Hepatocyte (in vitro differentiated cells): ENCODE measurements around the gene SIGLEC10. TPM values are rescaled to one million over a fixed set of nuclear protein-coding genes. Genes with fewer than 3 reads are reported as not detected.

Experiments
- DNase-seq: peaks from one replicate; pipeline ENCODE4 v3.0.0-alpha.2; 2016; ENCODE audit warnings: low spot score
- H2AFZ ChIP-seq: fragments of 200-600 bp; sonication (generic); 2 replicates; pipeline ENCODE4 v1.6.0; 2016; ENCODE audit warnings: antibody characterized with exemption, mild to moderate bottlenecking
- H3K27ac ChIP-seq: fragments of 200-600 bp; sonication (generic); 2 replicates; pipeline ENCODE4 v1.5.1; 2016; ENCODE audit warnings: mild to moderate bottlenecking
- H3K27me3 ChIP-seq: fragments of 200-600 bp; sonication (generic); 2 replicates; pipeline ENCODE4 v1.6.1; 2016
- H3K36me3 ChIP-seq: fragments of 200-600 bp; sonication (generic); replicated peaks from 2 replicates; pipeline ENCODE4 v1.5.1; 2016; ENCODE audit warnings: low read depth; ENCODE audit not compliant: insufficient read depth
- H3K4me1 ChIP-seq: fragments of 200-600 bp; sonication (generic); 2 replicates; pipeline ENCODE4 v1.5.1; 2016; ENCODE audit warnings: mild to moderate bottlenecking, moderate library complexity; ENCODE audit not compliant: insufficient read depth
- H3K4me2 ChIP-seq: fragments of 200-600 bp; sonication (generic); 2 replicates; pipeline ENCODE4 v1.6.0; 2016
- H3K4me3 ChIP-seq: fragments of 200-600 bp; sonication (generic); 2 replicates; pipeline ENCODE4 v1.5.1; 2016; ENCODE audit warnings: mild to moderate bottlenecking
- H3K79me2 ChIP-seq: fragments of 200-600 bp; sonication (generic); 2 replicates; pipeline ENCODE4 v1.6.0; 2017; ENCODE audit warnings: mild to moderate bottlenecking
- H3K9me2 ChIP-seq: fragments of 200-600 bp; sonication (generic); replicated peaks from 2 replicates; pipeline ENCODE4 v1.6.0; 2017; ENCODE audit warnings: mild to moderate bottlenecking; ENCODE audit not compliant: insufficient read depth
- H3K9me3 ChIP-seq: fragments of 200-600 bp; sonication (generic); 2 replicates; pipeline ENCODE4 v1.5.1; 2016; ENCODE audit warnings: low read depth, mild to moderate bottlenecking
- H4K20me1 ChIP-seq: fragments of 200-600 bp; sonication (generic); 2 replicates; pipeline ENCODE4 v1.6.0; 2016; ENCODE audit warnings: mild to moderate bottlenecking; ENCODE audit not compliant: insufficient read depth, poor library complexity, severe bottlenecking
- CTCF ChIP-seq: fragments of 200-600 bp; sonication (generic); IDR thresholded peaks from 2 replicates; pipeline ENCODE4 v1.5.1; 2016; ENCODE audit warnings: antibody characterized with exemption, mild to moderate bottlenecking; ENCODE audit not compliant: poor library complexity
- EZH2 ChIP-seq: fragments of 200-600 bp; sonication (generic); IDR thresholded peaks from 2 replicates; pipeline ENCODE4 v1.6.1; 2016; ENCODE audit warnings: antibody characterized with exemption, mild to moderate bottlenecking, borderline replicate concordance
- EZH2phosphoT487 ChIP-seq: fragments of 200-600 bp; sonication (generic); IDR thresholded peaks from one replicate; pipeline ENCODE4 v1.6.1; 2018; ENCODE audit warnings: antibody characterized with exemption, mild to moderate bottlenecking, low read depth, moderate library complexity; ENCODE audit not compliant: unreplicated experiment, severe bottlenecking
- WGBS: methylation state at CpG from one replicate; pipeline ENCODE4 v1.1.6; 2016; ENCODE audit warnings: low lambda C conversion rate; ENCODE audit errors: missing lambda C conversion rate; 5-methylcytosine and 5-hydroxymethylcytosine counted together
- polyA plus RNA-seq: library from polyadenylated mRNA; unstranded; fragments of >200 nt; fragmentation: Nextera tagmentation; extraction: Ambion mirVana; gene quantifications from 2 replicates; pipeline ENCODE4 v1.2.1, GENCODE V29; 2016
- total RNA-seq: library from RNA; depleted of rRNA; stranded (reverse); fragments of >200 nt; gene quantifications from 2 replicates; pipeline ENCODE4 v1.2.3, GENCODE V29; 2014

The SIGLEC10 gene
- total and polyA plus RNA-seq, 2 experiments from 2014 or later: 1.6 TPM; not detected in 1

DNA sequence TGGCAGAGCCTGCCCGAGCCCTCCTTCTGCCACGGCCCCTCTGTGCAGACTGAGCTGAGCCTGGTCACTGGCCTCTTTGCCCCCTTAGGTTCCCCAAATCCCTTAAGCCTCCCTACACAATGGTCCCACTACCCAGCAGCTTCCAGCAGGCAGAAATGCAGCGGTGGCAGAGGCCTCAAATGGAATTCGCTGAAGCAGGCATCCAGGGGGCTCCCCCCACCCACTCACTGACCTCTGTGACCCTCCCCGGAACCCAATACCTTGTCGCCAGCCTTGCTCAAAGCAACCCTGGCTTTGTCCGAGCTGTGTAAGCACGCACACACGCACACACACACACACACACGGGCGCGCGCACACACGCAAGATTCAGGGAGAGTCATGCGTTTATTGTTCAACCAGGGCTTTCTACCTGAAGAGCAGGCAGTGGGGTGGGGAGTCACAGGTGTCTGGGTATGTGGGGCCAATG is 29.5 kb downstream of the SIGLEC10 start, which contains the start of gene LIM2:
TSS of gene LIM2 (minus strand) at position 51 of the 466 bp plus-strand sequence. CDS start 531 bp downstream, outside the sequence.
- no peaks in the 10 kb centered on the region for H4K20me1 ChIP-seq
- H3K9me2 ChIP-seq: no peaks in the 10 kb centered on the region
- TF ChIP-seq CTCF (no peak), EZH2 (no peak), EZH2phosphoT487 (no peak)
- no peaks in the 10 kb centered on the region for H3K79me2 ChIP-seq
- no peaks in the 10 kb centered on the region for H3K27me3 ChIP-seq
- H3K27ac ChIP-seq: no peak within 1 kb of the TSS
- H3K4me1 ChIP-seq: no peaks in the 10 kb centered on the region
- H3K36me3 ChIP-seq: no peaks in the 10 kb centered on the region
- no peak within 1 kb of the TSS for H3K4me3 ChIP-seq
- H3K9me3 ChIP-seq: no peaks in the 10 kb centered on the region
- WGBS: 79% methylated on average over 15 of the region's 15 CpGs
- no peak for DNase-seq
- no peak within 1 kb of the TSS for H2AFZ ChIP-seq
- H3K4me2 ChIP-seq: no peak within 1 kb of the TSS

- no peaks in the 10 kb centered on the region for H3K36me3 ChIP-seq
- no peak overlapping the region for H3K4me2 ChIP-seq
- H4K20me1 ChIP-seq: no peaks in the 10 kb centered on the region
- no peak overlapping the region for H3K4me3 ChIP-seq
- H3K27ac ChIP-seq: no peak overlapping the region
- TF ChIP-seq EZH2 (no peak), CTCF (no peak), EZH2phosphoT487 (no peak)
- DNase-seq: no peak
- 92% methylated on average over 14 of the region's 14 CpGs for WGBS
- no peak overlapping the region for H2AFZ ChIP-seq
- H3K9me2 ChIP-seq: no peaks in the 10 kb centered on the region
- H3K27me3 ChIP-seq: no peaks in the 10 kb centered on the region
- H3K9me3 ChIP-seq: no peaks in the 10 kb centered on the region
- H3K79me2 ChIP-seq: no peaks in the 10 kb centered on the region
- no peaks in the 10 kb centered on the region for H3K4me1 ChIP-seq
Measured at GRCh38 chr19:51386882-51387520, 30.4 kb downstream of the SIGLEC10 start.

GRCh38 chr19:51382004-51382403 is 35.4 kb downstream of the SIGLEC10 start:
- WGBS: 88% methylated on average over 4 of the region's 4 CpGs
- TF ChIP-seq EZH2phosphoT487 (no peak), EZH2 (no peak), CTCF (no peak)
- no peak for DNase-seq
- no peak overlapping the region for H3K4me3 ChIP-seq
- no peaks in the 10 kb centered on the region for H3K27me3 ChIP-seq
- no peaks in the 10 kb centered on the region for H3K36me3 ChIP-seq
- H3K4me1 ChIP-seq: no peaks in the 10 kb centered on the region
- H3K27ac ChIP-seq: no peak overlapping the region
- H3K79me2 ChIP-seq: no peaks in the 10 kb centered on the region
- no peaks in the 10 kb centered on the region for H3K9me3 ChIP-seq
- H3K4me2 ChIP-seq: no peak overlapping the region
- no peaks in the 10 kb centered on the region for H3K9me2 ChIP-seq
- H4K20me1 ChIP-seq: no peaks in the 10 kb centered on the region
- no peak overlapping the region for H2AFZ ChIP-seq
